CD4-positive, CD25-positive, alpha-beta regulatory T cell (primary cell): ENCODE results near the gene CCDC187. TPM values are rescaled to one million over a fixed set of nuclear protein-coding genes. Genes with fewer than 3 reads are reported as not detected.

Source experiments
- ATAC-seq, 2 donors: fragments of 150-1000 bp; cut with Tn5 transposase; one replicate each; pipeline ENCODE4 v1.10.0; 2021; ENCODE audit warnings: low read depth in 2 of 2, moderate number of reproducible peaks in 2 of 2, moderate library complexity in 1 of 2
- DNase-seq, 3 donors: peaks; one replicate each; pipeline versions ENCODE4 v3.0.0 to v3.0.0-alpha.2; 2012 to 2022; ENCODE audit warnings: mixed read lengths in 1 of 3
- H3K27ac ChIP-seq: one replicate; pipeline ENCODE4 v1.7.0; 2013; ENCODE audit warnings: mild to moderate bottlenecking, low read length; ENCODE audit not compliant: insufficient read depth, poor library complexity, severe bottlenecking
- H3K27me3 ChIP-seq: one replicate; pipeline ENCODE4 v1.7.0; 2013; ENCODE audit warnings: low read length; ENCODE audit not compliant: control insufficient read depth, insufficient read depth
- H3K36me3 ChIP-seq: one replicate; pipeline ENCODE4 v1.7.0; 2013; ENCODE audit warnings: mild to moderate bottlenecking, low read length, moderate library complexity; ENCODE audit not compliant: control insufficient read depth, insufficient read depth
- H3K4me1 ChIP-seq: 2 replicates; pipeline ENCODE4 v1.7.0; 2013; ENCODE audit warnings: mild to moderate bottlenecking, low read length; ENCODE audit not compliant: insufficient read depth, control insufficient read depth, poor library complexity, severe bottlenecking
- H3K4me3 ChIP-seq: one replicate; pipeline ENCODE4 v1.7.0; 2013; ENCODE audit warnings: low read depth, mild to moderate bottlenecking, low read length, moderate library complexity
- H3K9me3 ChIP-seq, 2 experiments: 1 replicate in 1 of 2; 2 replicates in 1 of 2; pipeline ENCODE4 v1.7.0; 2013; ENCODE audit warnings: low read length in 2 of 2, mild to moderate bottlenecking in 1 of 2, moderate library complexity in 1 of 2; ENCODE audit not compliant: control insufficient read depth in 2 of 2
- H3K27ac Mint-ChIP-seq, 3 donors: one replicate each; pipeline ENCODE4 v1.8.0; 2020 to 2022; ENCODE audit warnings: mild to moderate bottlenecking in 3 of 3, mixed read lengths in 3 of 3, moderate library complexity in 2 of 3
- H3K27me3 Mint-ChIP-seq: one replicate; pipeline ENCODE4 v1.8.0; 2022; ENCODE audit warnings: mild to moderate bottlenecking, mixed read lengths
- H3K36me3 Mint-ChIP-seq: one replicate; pipeline ENCODE4 v1.8.0; 2020; ENCODE audit warnings: mixed read lengths
- H3K4me1 Mint-ChIP-seq, 4 donors: one replicate each; pipeline ENCODE4 v1.8.0; 2020 to 2022; ENCODE audit warnings: mixed read lengths in 4 of 4, mild to moderate bottlenecking in 1 of 4
- H3K4me3 Mint-ChIP-seq, 4 donors: one replicate each; pipeline ENCODE4 v1.8.0; 2020 to 2022; ENCODE audit warnings: mild to moderate bottlenecking in 4 of 4, mixed read lengths in 4 of 4, moderate library complexity in 3 of 4
- H3K9me3 Mint-ChIP-seq, 7 donors: one replicate each; pipeline ENCODE4 v1.8.0; 2020 to 2022; ENCODE audit warnings: mixed read lengths in 7 of 7, mild to moderate bottlenecking in 3 of 7, moderate library complexity in 2 of 7
- polyA plus RNA-seq, 4 donors: library from polyadenylated mRNA; unstranded; fragments of 300-500 nt; fragmentation: Illumina TruSeq; gene quantifications; one replicate each; pipeline ENCODE4 v1.2.3, GENCODE V29; 2021
- total RNA-seq: library from RNA; stranded (reverse); gene quantifications from one replicate; pipeline ENCODE4 v1.2.3, GENCODE V29; 2022

Gene CCDC187
- total and polyA plus RNA-seq, 5 donors from 2014 or later, result not detected

DNA sequence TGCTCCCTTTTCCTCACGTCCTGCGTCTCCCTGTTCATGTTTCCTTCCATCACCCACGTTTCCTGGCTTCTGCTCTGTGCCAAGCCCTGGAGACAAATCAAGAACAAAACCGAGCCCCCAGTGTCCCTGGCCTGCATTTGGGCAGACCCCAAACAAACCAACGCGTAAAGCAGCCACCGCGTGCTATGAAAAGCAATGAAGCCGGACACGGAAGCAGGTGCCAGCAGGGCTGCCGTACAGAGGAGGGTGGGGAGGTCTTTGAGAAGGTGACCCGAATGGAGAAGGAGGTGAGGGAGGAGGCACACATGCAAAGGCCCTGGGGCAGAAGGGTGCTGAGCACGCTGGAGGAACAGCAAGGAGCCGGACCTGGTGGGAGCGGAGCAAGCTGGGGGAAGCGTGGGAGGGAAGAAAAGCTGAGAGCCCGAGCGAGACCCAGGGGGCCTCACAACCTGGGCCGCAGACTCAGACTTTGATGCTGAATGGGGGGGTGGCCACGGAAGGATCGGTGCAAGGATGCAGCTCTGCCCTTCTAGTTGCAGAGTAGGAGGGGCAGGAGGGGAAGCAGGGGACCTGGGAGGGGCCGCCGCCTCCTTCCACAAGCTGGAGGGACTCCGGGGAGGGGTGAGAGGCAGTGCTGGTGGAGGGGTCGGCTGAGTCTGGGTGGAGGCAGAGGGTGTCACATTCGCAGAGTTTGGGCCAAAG lies 56.9 kb downstream of the CCDC187 start:
- ATAC-seq (no peak), DNase-seq (no peak)
- Mint-ChIP-seq H3K27me3 (peaks cover 4% of the 10 kb centered on the region), H3K4me1 (peaks cover 19 to 37% (median 26%) of the 10 kb centered on the region in 4 donors), H3K4me3 (peak overlapping the region; percentile 43 to 84 (median 70)), H3K36me3 (no peaks in the 10 kb centered on the region), H3K27ac (peak overlapping the region in 1 of 3 donors; percentile 78), H3K9me3 (no peaks in the 10 kb centered on the region)
- Histone ChIP-seq H3K9me3 (no peaks in the 10 kb centered on the region), H3K36me3 (no peaks in the 10 kb centered on the region), H3K27me3 (no peaks in the 10 kb centered on the region), H3K4me3 (no peak overlapping the region), H3K27ac (no peak overlapping the region), H3K4me1 (peaks cover 36% of the 10 kb centered on the region)

DNA sequence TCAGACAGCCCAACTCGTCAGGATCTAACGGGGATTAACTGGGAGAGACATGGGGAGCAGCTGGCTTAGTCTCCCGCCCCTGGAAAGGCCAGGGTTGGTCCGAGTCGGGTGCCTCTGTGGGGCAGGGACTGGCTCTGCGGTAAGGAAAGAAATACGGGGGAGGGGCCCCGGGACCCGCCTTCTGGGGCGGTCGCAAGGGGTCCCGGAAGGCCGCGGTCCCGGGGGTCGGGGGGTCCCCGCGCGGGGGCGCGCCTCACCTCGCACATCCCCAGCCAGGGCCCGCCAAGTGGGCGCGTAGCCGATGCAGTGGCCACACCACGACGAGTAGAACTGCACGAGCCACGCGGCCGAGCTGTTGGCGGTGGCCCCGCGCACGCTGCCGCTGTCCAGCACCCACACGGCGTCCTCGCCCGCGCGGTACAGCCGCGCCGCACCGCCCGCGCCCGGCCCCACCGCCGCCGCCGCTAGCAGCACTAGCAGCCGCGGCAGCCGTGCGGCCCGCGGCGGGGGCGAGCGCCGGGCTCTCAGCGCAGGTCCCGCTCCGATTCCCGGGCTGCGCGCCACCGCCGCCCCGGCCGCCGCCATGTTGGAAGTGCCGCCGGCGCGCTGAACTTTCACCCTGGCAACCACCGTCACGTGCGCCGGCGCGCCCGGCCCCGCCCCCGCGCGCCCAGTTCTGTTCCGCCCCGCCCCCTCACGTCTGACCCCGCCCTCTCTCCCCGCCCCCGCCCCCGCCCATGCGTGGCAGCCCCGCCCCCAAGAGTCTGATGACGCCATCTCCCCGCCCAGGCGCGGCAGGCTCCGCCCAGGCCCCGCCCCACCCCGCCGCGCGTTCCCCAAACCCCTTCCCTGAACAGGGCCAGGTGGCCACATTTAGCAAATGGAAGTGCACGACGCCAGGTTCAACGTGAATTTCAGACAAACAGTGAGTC lies 58.4 kb downstream of the CCDC187 start, which contains the start of gene QSOX2:
TSS of gene QSOX2 (minus strand) at position 594 of the 932 bp plus-strand sequence. CDS start at position 585, 9 bp downstream.
- peak within 1 kb of the TSS; percentile 74 for H3K4me3 ChIP-seq
- Mint-ChIP-seq H3K9me3 (no peaks in the 10 kb centered on the region), H3K4me1 (peaks cover 19 to 48% (median 32%) of the 10 kb centered on the region in 4 donors), H3K27me3 (peaks cover 4% of the 10 kb centered on the region), H3K4me3 (peak within 1 kb of the TSS; percentile 93 to 99 (median 94)), H3K27ac (peak within 1 kb of the TSS; percentile 71 to 94 (median 93)), H3K36me3 (no peaks in the 10 kb centered on the region)
- H3K27ac ChIP-seq, result peak within 1 kb of the TSS; percentile 64
- no peaks in the 10 kb centered on the region for H3K9me3 ChIP-seq
- peak; percentile 75 to 81 for ATAC-seq
- H3K27me3 ChIP-seq, result no peaks in the 10 kb centered on the region
- no peaks in the 10 kb centered on the region for H3K36me3 ChIP-seq
- peaks cover 36% of the 10 kb centered on the region for H3K4me1 ChIP-seq
- peak; percentile 80 to 83 (median 83) for DNase-seq

DNA sequence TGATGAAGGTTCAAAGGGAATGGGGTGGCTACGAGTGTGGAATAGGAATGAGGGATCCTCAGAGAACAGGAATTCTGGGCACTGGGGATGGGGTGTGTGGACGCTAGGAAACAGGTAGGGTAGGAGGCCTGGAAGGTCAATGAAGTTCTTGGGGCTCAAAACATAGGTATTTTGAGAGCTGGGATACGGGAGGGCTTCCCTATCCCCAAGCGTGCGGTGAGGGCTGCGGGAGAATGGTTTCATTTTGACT lies 59.0 kb downstream of the CCDC187 start:
- H3K4me3 ChIP-seq, result peak overlapping the region; percentile 74
- Mint-ChIP-seq H3K27ac (peak overlapping the region; percentile 71 to 94 (median 93)), H3K27me3 (peaks cover 2% of the 10 kb centered on the region), H3K9me3 (no peaks in the 10 kb centered on the region), H3K4me1 (peaks cover 19 to 52% (median 32%) of the 10 kb centered on the region in 4 donors), H3K36me3 (no peaks in the 10 kb centered on the region), H3K4me3 (peak overlapping the region; percentile 93 to 99 (median 94))
- H3K36me3 ChIP-seq, result no peaks in the 10 kb centered on the region
- no peak for ATAC-seq
- peaks cover 36% of the 10 kb centered on the region for H3K4me1 ChIP-seq
- H3K27ac ChIP-seq, result peak overlapping the region; percentile 64
- H3K27me3 ChIP-seq, result no peaks in the 10 kb centered on the region
- no peak for DNase-seq
- no peaks in the 10 kb centered on the region for H3K9me3 ChIP-seq

DNA sequence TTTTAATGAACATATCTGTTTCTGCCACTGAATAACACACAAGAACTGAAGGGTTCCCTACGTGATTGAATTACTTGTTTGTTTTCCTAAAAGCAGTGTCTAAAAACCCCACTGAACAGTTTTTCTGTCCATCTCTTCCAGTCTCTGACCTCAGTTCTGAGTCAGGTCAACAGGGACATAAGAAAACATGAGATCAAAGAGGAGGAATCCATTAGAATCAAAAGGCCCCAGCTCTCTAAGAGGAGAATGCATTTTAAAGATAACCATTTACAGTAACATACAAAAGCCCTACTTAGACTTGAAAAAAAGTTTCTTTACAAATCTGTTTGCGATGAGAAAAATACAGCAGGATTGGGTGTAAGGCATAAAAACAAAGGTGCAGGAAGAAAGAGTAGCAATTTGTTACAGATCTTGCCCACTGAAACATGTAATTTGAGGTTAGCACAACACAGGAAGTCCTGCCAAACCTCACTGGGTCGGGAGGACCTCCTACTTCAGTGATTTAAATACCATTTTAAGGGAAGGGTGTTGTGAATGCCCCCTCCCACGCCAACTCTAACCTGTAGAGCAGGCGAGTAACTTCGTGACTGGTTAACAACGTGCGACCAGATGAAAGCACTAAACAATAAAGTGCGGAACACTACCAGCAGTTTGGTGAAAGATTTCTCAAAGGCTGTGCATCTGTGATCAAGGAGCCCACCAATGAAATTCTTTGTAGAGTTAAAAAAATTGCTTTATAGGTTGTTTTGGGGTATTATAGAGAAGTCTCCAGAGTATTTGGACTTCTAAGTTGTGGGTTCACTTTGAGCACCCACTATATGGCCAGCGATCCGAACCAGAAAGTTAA lies 59.5 kb downstream of the CCDC187 start:
- H3K4me1 ChIP-seq, result peaks cover 36% of the 10 kb centered on the region

DNA sequence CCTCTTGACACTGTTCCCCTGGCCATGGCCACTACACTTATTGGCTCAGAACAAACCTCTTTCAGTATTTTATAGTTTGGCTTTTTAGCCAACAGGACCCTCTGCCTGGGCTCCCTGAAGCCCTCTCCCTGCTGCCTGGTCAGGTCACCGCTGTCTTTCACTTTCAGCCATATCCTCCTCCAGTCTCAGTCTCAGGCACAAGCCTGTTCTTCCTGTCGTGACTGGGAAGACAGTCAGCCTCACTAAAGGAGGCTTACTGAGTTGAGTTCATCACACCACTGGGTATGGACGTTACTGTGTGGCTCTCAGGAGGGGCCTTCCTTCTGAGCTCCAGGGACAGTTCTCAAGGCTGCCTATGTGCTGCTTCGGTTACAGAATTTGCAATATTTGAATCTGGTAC lies 60.3 kb downstream of the CCDC187 start:
- H3K36me3 ChIP-seq, result no peaks in the 10 kb centered on the region
- no peaks in the 10 kb centered on the region for H3K27me3 Mint-ChIP-seq
- peaks cover 36% of the 10 kb centered on the region for H3K4me1 ChIP-seq
- no peaks in the 10 kb centered on the region for H3K36me3 Mint-ChIP-seq
- peak overlapping the region; percentile 88 to 94 (median 93) for H3K27ac Mint-ChIP-seq
- peaks cover 19 to 63% (median 32%) of the 10 kb centered on the region in 4 donors for H3K4me1 Mint-ChIP-seq
- no peak for ATAC-seq
- H3K4me3 Mint-ChIP-seq, result peak overlapping the region; percentile 93 to 99 (median 94)
- no peaks in the 10 kb centered on the region for H3K27me3 ChIP-seq
- no peaks in the 10 kb centered on the region for H3K9me3 Mint-ChIP-seq
- peak overlapping the region; percentile 74 for H3K4me3 ChIP-seq
- H3K9me3 ChIP-seq, result no peaks in the 10 kb centered on the region
- H3K27ac ChIP-seq, result peak overlapping the region; percentile 64
- peak in 1 of 3 donors; percentile 23 for DNase-seq

More for the DNA sequence above, 59.5 kb downstream of the CCDC187 start:
- H3K36me3 ChIP-seq, result no peaks in the 10 kb centered on the region
- no peaks in the 10 kb centered on the region for H3K9me3 ChIP-seq
- H3K27ac Mint-ChIP-seq, result peak overlapping the region; percentile 88 to 94 (median 93)
- peak overlapping the region; percentile 64 for H3K27ac ChIP-seq
- DNase-seq (peak in 2 of 3 donors; percentile 50 to 79), ATAC-seq (peak in 1 of 2 donors; percentile 10)
- peak overlapping the region; percentile 93 to 99 (median 94) for H3K4me3 Mint-ChIP-seq
- peaks cover 19 to 57% (median 32%) of the 10 kb centered on the region in 4 donors for H3K4me1 Mint-ChIP-seq
- H3K4me3 ChIP-seq, result peak overlapping the region; percentile 74
- H3K36me3 Mint-ChIP-seq, result no peaks in the 10 kb centered on the region
- H3K27me3 ChIP-seq, result no peaks in the 10 kb centered on the region
- no peaks in the 10 kb centered on the region for H3K9me3 Mint-ChIP-seq
- no peaks in the 10 kb centered on the region for H3K27me3 Mint-ChIP-seq

DNA sequence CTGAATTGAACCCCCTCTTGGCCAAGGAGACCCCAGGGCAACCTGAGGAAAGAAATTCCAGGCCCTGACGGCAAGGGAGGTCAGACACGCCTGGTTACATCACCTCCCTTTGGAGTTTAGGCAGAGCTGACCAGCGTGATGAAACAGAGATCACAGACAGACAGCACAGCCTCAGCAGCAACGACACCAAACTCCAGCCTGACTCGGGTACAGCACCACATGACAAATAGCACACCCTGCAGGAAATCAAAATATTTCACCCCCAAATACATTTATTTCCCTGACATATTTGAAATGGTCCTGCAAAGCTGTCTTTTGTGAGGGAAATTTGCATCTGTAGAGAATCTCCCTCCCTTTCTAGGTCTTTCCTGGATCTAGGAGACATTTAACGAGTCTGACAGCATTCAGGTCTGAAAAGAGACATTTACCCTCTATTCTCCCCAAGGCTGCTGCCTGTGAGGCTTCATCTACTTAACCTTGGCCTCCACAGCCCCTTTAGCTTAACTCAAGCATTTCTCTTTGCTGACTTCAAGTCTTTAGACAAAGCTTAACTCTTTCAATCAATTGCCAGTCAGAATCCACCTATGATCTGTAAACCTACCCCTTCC lies 60.9 kb downstream of the CCDC187 start:
- peaks cover 19 to 68% (median 32%) of the 10 kb centered on the region in 4 donors for H3K4me1 Mint-ChIP-seq
- peak in 1 of 3 donors; percentile 29 for DNase-seq

DNA sequence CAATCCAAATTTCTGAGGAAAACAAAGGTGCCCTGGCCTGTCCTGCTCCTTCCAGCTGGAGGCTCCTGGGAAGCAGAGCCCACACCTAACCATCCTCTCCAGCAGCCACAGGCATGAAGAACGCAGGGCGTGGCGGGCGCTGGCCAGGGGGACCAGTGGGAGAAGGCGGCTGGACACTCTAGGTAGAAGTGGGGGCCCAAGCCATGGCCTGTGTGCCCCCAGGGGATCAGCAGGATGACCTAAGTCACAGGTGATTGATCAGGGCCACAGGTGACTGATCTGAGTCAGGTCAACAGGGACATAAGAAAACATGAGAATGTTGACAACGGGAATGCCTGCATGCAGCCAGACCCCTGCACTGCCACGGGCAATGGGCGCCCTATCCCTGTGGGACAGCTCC lies 61.6 kb downstream of the CCDC187 start:
- DNase-seq (no peak), ATAC-seq (no peak)
- no peaks in the 10 kb centered on the region for H3K36me3 ChIP-seq
- H3K27ac ChIP-seq, result no peak overlapping the region
- H3K4me1 Mint-ChIP-seq, result peaks cover 19 to 72% (median 32%) of the 10 kb centered on the region in 4 donors
- H3K4me3 Mint-ChIP-seq, result peak overlapping the region in 1 of 4 donors; percentile 96
- H3K4me3 ChIP-seq, result no peak overlapping the region
- H3K9me3 Mint-ChIP-seq, result no peaks in the 10 kb centered on the region
- H3K36me3 Mint-ChIP-seq, result no peaks in the 10 kb centered on the region
- peaks cover 36% of the 10 kb centered on the region for H3K4me1 ChIP-seq
- peak overlapping the region in 1 of 3 donors; percentile 31 for H3K27ac Mint-ChIP-seq
- no peaks in the 10 kb centered on the region for H3K27me3 Mint-ChIP-seq
- H3K27me3 ChIP-seq, result no peaks in the 10 kb centered on the region
- H3K9me3 ChIP-seq, result no peaks in the 10 kb centered on the region

More for the DNA sequence above, 60.9 kb downstream of the CCDC187 start:
- Histone ChIP-seq H3K4me3 (peak overlapping the region; percentile 74), H3K27me3 (no peaks in the 10 kb centered on the region), H3K36me3 (no peaks in the 10 kb centered on the region), H3K9me3 (no peaks in the 10 kb centered on the region), H3K27ac (peak overlapping the region; percentile 64), H3K4me1 (peaks cover 36% of the 10 kb centered on the region)
- Mint-ChIP-seq H3K9me3 (no peaks in the 10 kb centered on the region), H3K27ac (peak overlapping the region; percentile 81 to 94 (median 93)), H3K27me3 (no peaks in the 10 kb centered on the region), H3K4me3 (peak overlapping the region; percentile 93 to 99 (median 94)), H3K36me3 (no peaks in the 10 kb centered on the region)
- ATAC-seq, result no peak
